ENCODE results near the gene ZNF410. TPM values are rescaled to one million over a fixed set of nuclear protein-coding genes. Genes with fewer than 3 reads are reported as not detected.
A peak's percentile ranks its signal among the peaks of the same experiment; 100 is the strongest.
"Not testable (repeated sequence)": the region's sequence is repeated elsewhere in the genome, so short reads cannot be mapped to it uniquely, and the experiment has no call there.

The ZNF410 gene
- total RNA-seq (2014; rRNA removed; shearing (Covaris generic)), result 64.9 and 67.9 TPM in 2 replicates

- DNase-seq (ENCODE audit: low read depth), result peak; percentile 96
Observed at GRCh38 chr14:73886449-73887317, at the start of gene ZNF410. Gene ZNF410 (plus strand): TSS chr14:73886859. CDS start chr14:73892176, 5,317 bp downstream.

- not testable (repeated sequence) for DNase-seq (ENCODE audit: low read depth)
Observed at GRCh38 chr14:73838293-73839034, 48.2 kb upstream of the ZNF410 start.

GRCh38 chr14:73842201-73842600 is 44.5 kb upstream of the ZNF410 start:
- no peak for DNase-seq (ENCODE audit: low read depth)

DNA sequence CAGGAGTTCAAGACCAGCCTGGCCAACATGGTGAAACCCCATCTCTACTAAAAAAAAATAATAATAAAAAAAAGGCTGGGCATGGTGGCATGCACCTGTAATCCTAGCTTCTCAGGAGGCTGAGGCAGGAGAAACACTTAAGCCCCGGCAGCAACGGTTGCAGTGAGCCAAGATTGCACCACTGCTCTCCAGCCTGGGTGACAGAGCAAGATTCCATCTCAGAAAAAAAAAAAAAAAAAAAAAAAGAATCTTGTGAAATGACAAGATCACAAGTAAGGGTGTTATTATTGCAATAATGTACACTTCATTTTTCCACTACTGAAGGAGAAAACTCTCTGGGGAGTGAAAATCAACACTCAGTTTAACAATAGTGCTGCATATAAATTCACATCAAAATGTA is 43.8 kb upstream of the ZNF410 start:
- DNase-seq (ENCODE audit: low read depth), result no peak

DNA sequence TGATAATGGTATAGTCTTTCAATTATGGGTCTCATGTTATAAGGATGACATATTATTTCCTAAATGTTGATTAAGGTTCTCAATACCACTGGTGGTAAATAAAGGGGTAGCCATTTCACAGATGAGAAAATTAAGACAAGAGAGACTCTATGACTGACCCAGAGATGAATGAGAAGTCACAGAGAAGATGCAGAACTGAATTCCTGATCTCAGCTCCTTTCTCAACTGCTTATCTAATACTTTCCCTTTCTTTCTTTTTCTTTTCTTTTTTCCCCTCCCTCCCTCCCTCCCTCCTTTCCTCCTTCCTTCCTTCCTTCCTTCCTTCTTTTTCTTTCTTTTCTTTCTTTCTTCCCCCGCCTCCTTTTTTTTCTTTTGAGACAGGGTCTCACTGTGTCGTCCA is 43.4 kb upstream of the ZNF410 start:
- DNase-seq (ENCODE audit: low read depth), result no peak

DNA sequence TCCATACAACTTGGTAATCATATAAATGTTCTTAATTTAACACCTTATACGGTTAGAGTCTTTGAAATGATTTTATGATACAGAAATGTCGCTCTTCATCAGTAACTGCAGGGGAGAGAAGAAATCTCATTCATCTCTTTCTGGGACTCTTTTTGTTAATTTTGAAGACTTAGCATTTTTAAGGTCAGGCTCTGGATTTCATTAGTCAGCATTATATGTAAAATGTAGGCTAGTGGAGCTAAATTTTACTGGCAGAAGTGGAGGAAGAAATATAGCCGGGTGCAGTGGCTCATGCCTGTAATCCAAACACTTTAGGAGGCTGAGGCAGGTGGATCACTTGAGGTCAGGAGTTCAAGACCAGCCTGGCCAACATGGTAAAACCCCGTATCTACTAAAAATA is 39.7 kb upstream of the ZNF410 start:
- DNase-seq (ENCODE audit: low read depth), result no peak

GRCh38 chr14:73851000-73851399 is 35.7 kb upstream of the ZNF410 start:
- DNase-seq (ENCODE audit: low read depth), result no peak

DNA sequence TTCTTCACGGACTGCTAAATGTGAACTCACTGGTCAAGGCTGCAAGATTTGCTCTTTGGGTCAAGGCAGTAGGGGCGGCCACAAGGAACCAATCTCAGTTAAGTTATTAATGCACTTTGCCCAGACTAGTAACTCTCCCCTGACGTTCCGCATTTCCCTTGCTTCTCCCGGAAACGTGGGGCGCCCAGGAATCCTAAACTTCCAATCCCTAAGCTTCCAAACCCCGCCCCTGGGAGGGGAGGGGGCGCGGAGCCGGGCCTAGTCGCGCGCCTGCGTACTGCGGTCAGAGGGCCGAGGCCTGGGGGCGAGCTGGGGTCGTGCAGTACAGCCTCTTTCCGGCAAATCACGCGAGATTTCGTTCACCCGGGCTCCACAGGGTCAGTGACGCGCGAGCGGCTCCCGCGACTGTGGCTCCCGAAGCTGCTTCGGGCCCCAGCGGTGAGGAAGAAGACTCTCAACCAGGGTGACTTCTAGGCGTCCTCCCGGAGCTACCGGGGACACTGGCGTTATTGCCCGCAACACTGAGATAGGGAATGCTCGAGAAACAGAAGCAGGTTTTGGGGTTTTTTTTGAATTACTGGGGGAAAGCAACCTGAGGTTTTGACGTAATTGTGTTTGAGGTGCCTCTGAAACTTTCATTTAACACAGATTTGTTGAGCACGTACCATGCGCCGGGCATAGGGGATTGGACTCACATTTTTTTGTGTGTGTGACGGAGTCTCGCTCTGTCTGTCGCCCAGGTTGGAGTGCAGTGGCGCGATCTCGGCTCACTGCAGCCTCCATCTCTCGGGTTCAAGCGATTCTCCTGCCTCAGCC is 34.9 kb upstream of the ZNF410 start, which contains the start of gene PTGR2:
Gene PTGR2, plus strand, starts transcription at position 265 of the 816 bp plus-strand sequence. CDS start 7,032 bp downstream, outside the sequence.
- peak; percentile 94 for DNase-seq (ENCODE audit: low read depth)

- no peak for DNase-seq (ENCODE audit: low read depth)
Observed at GRCh38 chr14:73859145-73859544, 27.5 kb upstream of the ZNF410 start.

DNA sequence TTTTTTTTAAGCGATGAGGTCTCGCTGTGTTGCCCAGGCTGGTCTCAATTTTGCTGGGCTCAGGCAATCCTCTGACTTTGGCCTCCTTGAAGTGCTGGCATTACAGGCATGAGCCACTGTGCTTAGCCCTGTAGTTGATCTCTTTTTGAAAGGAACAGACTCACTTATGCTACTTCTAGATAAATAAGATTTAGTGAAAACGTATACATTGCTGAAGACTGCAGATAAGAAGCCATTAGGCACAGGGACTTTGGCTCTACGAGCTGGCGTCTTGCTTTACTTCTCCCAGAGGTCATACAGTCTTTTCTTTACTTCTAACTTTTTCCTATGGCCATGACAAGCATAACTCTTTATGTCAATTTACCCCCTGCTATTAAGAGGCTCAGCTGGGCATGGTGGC is 25.6 kb upstream of the ZNF410 start:
- DNase-seq (ENCODE audit: low read depth), result no peak

DNA sequence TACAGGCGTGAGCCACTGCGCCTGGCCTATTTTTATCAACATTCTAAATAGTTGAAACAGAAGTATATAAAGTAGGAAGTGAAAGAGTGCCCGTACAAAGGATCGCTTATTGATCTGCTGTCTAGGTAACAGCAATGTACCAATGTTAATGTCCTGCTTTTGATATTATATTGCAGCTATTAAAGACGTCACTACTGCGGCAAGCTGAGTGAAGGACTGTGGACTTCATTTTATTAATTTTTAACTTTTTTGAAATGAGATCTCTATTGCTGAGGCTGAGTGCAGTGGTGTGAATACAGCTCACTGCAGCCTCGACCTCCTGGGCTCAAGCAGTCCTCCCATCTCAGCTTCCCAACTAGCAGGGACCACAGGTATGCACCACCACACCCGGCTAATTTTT is 24.2 kb upstream of the ZNF410 start:
- DNase-seq (ENCODE audit: low read depth), result no peak

DNA sequence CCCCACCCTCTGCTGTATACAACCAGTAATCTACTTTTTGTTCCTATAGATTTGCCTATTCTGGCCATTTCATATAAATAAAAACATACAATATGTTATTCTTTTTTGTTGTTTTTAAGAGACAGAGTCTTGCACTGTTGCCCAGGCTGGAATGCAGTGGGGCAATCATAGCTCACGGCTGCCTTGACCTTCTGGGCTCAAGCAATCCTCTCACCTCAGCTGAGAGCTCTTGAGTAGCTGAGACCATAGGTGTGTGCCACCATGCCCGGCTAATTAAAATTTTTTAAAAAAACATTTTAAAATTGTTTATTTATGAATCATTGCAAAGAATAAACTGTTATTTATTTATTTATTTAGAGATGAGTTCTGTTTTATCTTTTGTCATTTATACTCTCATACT is 23.4 kb upstream of the ZNF410 start:
- DNase-seq (ENCODE audit: low read depth), result no peak

GRCh38 chr14:73865534-73866113 is 21.0 kb upstream of the ZNF410 start:
- DNase-seq (ENCODE audit: low read depth), result no peak

DNA sequence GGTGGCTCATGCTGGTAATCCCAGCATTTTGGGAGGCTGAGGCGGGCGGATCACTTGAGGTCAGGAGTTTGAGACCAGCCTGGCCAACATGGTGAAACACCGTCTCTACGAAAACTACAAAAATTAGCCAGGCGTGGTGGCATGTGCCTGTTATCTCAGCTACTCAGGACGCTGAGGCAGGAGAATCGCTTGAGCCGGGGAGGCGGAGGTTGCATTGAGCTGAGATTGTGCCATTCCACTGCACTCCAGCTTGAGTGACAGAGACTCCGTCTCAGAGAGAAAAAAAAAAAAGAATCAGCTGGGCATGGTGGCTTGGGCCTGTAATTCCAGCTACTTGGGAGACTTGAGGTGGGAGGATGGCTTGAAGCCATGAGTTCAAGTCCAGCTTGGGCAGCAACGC is 16.9 kb upstream of the ZNF410 start:
- not testable (repeated sequence) for DNase-seq (ENCODE audit: low read depth)

DNA sequence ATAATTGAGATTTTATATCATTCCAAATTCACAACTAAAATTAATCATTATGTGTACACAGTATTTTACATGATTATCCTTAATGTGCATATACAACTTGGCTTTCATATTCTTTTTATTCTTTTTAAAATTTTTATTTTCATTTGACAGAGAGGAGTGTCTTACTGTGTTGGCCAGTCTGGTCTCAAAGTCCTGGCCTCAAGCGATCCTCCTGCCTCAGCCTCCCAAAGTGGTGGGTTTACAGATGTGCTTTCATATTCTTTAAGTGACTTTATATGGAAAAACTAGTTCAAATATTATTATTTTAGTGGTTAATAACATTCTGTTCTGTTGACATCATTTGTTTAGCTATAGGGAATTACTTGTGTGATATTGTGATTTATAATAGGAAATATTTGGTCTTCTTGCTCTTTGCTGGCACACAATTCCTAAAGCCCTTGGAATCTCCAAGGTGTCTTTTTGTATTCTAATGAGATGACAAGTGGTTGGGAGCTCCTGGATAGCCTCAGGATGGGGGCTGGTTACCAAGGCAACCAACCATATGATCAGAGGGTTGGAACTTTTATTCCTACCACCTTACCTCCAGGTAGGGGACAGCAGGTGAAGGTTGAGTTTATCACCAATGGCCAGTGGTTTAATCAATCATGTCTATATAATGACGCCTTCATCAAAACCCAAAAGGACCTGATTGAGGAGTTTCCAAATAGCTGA is 16.0 kb upstream of the ZNF410 start:
- no peak for DNase-seq (ENCODE audit: low read depth)

- no peak for DNase-seq (ENCODE audit: low read depth)
Observed at GRCh38 chr14:73873660-73874059, 13.0 kb upstream of the ZNF410 start.

GRCh38 chr14:73877790-73878189 is 8.9 kb upstream of the ZNF410 start:
- DNase-seq (ENCODE audit: low read depth), result no peak

DNA sequence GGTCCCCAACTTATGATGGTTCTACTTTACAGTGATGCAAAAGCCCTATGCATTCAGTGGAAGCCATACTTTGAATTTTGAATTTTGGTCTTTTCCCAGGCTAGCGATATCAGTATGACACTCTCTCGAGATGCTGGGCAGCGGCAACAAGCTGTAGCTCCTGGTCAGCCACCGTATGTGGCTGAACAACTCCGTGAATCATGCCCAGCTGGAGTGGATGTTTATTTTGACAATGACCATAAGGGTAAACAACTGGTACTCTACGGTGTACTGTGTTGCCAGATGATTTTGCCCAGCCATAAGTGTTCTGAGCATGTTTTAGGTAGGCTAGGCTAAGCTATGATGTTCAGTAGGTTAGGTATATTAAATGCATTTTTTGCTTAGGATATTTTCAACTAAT is 8.2 kb upstream of the ZNF410 start:
- DNase-seq (ENCODE audit: low read depth), result peak; percentile 47

- peak; percentile 33 for DNase-seq (ENCODE audit: low read depth)
Observed at GRCh38 chr14:73879027-73879426, 7.6 kb upstream of the ZNF410 start.

GRCh38 chr14:73884438-73885190 is 2.0 kb upstream of the ZNF410 start:
- no peak for DNase-seq (ENCODE audit: low read depth)

Data from RPMI7951 (cell line).